BLaER1 treated with 17β-estradiol and CSF1 and Interleukin-3, amounts not matched to agents 10 nM and 100 nM (cell line): Measurements from ENCODE around the gene CLDN15.
A peak's percentile ranks its signal among the peaks of the same experiment; 100 is the strongest.

Experiments
- H3K27ac ChIP-seq, 11 experiments: shearing (Covaris generic); formaldehyde crosslinking; 2 replicates each; pipeline ENCODE4 v1.8.1; 2022
- H3K27me3 ChIP-seq, 11 experiments: shearing (Covaris generic); formaldehyde crosslinking; 2 replicates each; pipeline ENCODE4 v1.8.1; 2022
- H3K36me3 ChIP-seq, 11 experiments: shearing (Covaris generic); formaldehyde crosslinking; 2 replicates each; pipeline ENCODE4 v1.8.1; 2022
- H3K4me1 ChIP-seq, 10 experiments: shearing (Covaris generic); formaldehyde crosslinking; 2 replicates each; pipeline ENCODE4 v1.8.1; 2022
- H3K4me2 ChIP-seq, 11 experiments: shearing (Covaris generic); formaldehyde crosslinking; 2 replicates each; pipeline ENCODE4 v1.8.1; 2022
- H3K4me3 ChIP-seq, 10 experiments: shearing (Covaris generic); formaldehyde crosslinking; 2 replicates each; pipeline ENCODE4 v1.8.1; 2022
- H3K9ac ChIP-seq, 11 experiments: shearing (Covaris generic); formaldehyde crosslinking; 2 replicates each; pipeline ENCODE4 v1.8.1; 2022
- H3K9me3 ChIP-seq, 11 experiments: shearing (Covaris generic); formaldehyde crosslinking; replicated peaks in 1 of 11; 2 replicates each; pipeline ENCODE4 v1.8.1; 2022
- H4K20me1 ChIP-seq, 11 experiments: shearing (Covaris generic); formaldehyde crosslinking; 2 replicates each; pipeline ENCODE4 v1.8.1; 2022
- Cebpa-rat ChIP-seq, 11 experiments: shearing (Covaris generic); IDR thresholded peaks; 2 replicates each; pipeline ENCODE4 v1.8.1; 2022

Gene CLDN15

GRCh38 chr7:101185258-101185839, 52.3 kb downstream of the CLDN15 start:
- Histone ChIP-seq H3K27ac (no peak overlapping the region), H3K9me3 (peaks cover 0 to 9% (median 5%) of the 10 kb centered on the region in 11 experiments; a peak in 5 of 22 replicates), H3K4me3 (no peak overlapping the region), H4K20me1 (peaks cover 0 to 5% (median 0%) of the 10 kb centered on the region in 11 experiments; a peak in 3 of 22 replicates), H3K4me2 (peak overlapping the region in 2 of 11 experiments; percentile 33 to 36; a peak in 4 of 22 replicates), H3K4me1 (peaks cover 0 to 22% (median 3%) of the 10 kb centered on the region in 10 experiments; a peak in 9 of 20 replicates), H3K36me3 (no peaks in the 10 kb centered on the region), H3K27me3 (peaks cover 14 to 25% (median 24%) of the 10 kb centered on the region in 11 experiments), H3K9ac (no peak overlapping the region)
- no peak for TF ChIP-seq Cebpa-rat (IDR thresholded peaks at IDR 0.05)
